NCI-H1105 (cell line): Measurements from ENCODE around the gene SNRPD2.
A peak's percentile ranks its signal among the peaks of the same experiment; 100 is the strongest.
"Not testable (repeated sequence)": the region's sequence is repeated elsewhere in the genome, so short reads cannot be mapped to it uniquely, and the experiment has no call there.

ENCODE experiments used
- DNase-seq: peaks from one replicate; lab custom pipeline; 2025; lab: John Stamatoyannopoulos, UW

The SNRPD2 gene

DNA sequence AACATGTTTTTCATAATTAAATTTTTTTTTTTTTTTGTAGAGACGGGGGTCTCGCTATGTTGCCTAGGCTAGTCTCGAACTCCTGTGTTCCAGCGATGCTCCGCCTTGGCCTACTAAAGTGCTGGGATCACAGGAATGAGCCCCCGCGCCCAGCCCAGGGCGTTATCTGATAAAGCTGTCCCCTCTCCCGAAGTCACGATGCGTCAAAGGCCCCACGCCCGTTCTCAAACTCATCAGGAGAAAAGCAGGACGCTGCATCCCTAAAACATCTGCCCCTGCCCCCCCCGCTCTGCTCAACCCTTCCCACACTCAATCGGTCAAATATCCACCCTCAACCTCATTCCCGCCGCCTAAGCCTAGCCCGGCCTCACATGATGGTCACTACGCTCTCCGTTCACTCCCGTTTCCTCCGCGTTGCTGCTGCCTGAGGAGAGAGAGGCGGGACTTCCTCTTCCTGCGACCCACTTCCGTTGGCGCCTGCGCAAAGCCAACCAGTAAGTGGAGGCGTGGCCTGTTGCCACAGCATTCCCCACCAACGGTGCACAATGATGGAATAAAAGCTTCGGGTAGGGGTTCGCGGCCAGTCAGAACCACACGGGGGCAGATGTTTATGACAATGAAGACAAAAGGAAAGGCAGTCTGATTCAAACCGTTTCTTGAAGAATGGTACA lies at the start of gene SNRPD2:
TSS of gene SNRPD2 (minus strand) at position 438 of the 671 bp plus-strand sequence. CDS start at position 373, 65 bp downstream.
- DNase-seq, result peak; percentile 94

DNA sequence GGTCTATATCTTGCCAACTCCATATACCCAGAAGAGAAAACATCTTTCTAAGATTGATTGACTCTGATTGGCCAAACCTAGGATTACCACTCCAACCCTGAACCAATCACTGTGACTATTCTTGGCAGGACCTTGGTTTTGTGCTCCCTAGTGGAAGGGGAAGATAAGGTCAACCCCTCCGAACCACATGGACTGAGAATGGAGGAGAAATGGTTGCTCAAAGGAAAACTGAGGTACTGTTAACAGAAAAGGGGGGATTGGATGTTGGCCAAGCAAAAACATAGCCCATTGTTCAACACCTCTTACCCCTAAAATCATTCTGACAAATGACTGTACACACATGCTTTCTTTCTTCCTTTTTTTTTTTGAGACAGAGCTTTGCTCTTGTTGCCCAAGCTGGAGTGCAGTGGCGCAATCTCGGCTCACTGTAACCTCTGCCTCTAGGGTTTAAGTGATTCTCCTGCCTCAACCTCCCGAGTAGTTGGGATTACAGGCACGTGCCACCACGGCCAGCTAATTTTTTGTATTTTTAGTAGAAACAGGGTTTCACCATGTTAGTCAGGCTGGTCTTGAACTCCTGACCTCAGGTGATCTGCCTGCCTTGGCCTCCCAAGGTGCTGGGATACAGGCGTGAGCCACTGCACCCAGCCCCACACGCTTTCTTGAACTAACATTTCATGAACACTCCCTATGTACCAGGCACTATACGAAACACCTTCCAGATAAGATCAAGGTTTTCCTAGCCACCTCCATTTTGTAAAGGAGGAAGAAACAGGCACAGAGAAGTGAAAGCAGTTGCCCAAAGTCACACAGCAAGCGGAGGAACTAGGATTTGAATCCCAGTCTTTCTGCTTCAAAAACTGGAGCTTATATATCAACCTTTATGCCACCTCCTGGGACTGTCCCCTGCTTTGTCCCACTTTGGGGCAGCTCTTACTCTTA lies 48.0 kb upstream of the SNRPD2 start:
- DNase-seq, result no peak

DNA sequence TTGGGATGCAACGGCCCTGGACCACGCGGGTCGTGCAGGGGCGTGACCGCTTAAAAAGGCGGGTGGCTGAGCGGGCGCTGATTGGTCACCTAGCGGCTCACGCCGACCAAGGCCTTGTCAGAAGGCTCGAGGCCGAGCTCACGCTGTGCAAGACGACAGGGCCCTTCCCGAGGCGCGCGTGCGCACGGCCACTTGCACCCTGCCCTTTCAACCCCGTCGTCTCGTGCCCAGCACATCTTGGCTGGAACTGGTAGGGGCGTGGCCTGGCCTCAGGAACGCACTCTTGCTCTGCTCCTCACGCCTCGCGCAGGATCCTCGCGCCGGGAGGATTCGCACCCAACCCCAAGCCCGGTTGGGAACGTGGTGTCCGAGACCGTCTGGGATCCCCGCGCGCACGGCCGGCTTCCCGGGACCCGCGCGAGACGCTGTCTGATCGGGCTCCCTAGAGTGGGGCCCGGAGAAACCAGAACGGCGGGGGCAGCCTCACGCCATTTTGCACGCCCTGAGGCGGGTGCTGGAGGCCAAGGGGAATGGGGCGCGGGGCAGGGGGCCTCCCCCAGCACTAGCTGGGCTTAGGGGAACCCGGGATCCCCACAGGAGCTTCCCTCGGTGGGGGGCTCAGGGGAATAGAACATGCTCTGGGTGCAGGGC lies 41.5 kb upstream of the SNRPD2 start, which contains the start of gene MEIOSIN:
TSS of gene MEIOSIN (plus strand) at position 280 of the 651 bp plus-strand sequence. CDS start 1,938 bp downstream, outside the sequence.
- DNase-seq, result no peak

DNA sequence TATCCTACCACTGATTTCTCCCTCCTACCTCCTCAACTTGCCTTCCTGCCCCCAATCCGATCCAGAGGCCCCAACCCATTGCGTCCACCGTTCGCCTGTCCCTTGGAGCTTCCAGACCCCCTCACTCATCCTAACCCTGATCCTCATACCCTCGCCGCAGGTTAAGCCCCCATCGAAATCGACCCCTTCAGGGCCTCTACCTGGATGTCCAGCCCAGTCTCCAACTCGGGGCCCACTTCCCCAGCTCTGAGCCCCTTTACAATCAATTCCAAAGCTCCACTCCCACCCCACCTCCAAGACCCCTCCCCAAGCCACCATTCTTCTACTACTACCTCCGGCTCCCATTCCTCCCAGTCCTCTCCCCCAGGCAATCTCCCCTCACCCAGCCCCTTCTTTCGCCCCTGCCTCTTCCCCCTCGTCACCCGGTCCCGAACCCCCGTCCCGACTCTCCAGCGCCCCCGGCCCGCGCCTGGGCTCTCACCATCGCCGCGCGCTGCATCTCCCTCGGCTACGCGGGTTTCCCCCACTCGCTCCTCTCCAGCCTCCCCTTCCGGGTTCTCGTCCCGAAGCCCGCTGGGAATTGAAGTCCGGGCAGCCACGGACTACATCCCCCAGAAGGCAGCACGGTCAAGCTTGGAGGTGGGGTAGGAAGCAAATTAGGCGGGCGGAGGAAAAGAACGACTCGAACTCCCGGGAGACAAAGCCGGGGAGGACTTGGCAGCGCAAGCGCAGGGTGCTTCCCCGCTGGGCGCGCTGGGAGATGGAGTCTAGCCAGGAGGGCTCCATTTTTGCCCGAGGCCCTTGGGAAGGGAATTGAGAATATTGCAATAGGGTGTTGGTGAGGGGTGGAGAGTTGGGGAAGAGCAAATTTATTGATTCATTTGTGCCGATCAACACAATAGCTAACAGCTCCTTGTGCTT lies 38.9 kb upstream of the SNRPD2 start, which contains the start of gene FBXO46:
TSS of gene FBXO46 (minus strand) at position 529 of the 921 bp plus-strand sequence. CDS start 17,401 bp downstream, outside the sequence.
- DNase-seq, result peak; percentile 99

DNA sequence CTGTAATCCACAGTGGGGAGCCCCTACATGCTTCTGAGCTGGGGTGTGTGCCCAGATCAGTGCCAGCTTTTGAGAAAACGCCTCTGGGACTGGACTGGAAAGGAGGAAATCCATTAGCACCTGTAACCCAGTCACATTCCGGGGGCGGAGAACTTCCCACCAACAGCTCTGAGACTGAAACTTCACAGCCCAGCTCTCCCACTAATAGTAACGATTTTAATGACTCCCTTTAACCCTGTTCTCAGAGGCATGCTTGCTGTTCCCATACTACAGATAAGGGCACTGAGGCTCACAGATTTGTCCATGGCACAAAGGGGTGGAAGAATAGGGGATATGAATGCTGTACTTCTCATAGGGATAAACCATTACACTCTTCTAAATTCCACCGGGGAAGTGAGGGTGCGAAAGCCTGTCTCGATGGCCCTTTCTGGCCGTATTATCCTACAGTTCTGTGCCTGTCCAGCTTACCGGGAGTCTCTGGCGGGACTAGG lies 38.1 kb upstream of the SNRPD2 start:
- no peak for DNase-seq

DNA sequence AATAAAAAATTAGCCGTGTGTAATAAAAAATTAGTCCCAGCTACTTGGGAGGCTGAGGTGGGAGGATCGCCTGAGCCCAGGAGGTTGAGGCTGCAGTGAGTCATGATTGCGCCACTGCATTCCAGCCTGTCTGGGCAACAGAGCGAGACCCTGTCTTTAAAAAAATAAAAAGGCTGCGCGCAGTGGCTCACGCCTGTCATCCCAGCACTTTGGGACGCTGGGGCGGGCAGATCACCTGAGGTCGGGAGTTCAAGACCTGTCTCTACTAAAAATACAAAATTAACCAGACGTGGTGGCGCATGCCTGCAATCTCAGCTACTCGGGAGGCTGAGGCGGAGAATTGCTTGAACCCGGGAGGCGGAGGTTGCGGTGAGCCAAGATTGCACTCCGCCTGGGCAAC lies 36.9 kb upstream of the SNRPD2 start:
- DNase-seq, result not testable (repeated sequence)

DNA sequence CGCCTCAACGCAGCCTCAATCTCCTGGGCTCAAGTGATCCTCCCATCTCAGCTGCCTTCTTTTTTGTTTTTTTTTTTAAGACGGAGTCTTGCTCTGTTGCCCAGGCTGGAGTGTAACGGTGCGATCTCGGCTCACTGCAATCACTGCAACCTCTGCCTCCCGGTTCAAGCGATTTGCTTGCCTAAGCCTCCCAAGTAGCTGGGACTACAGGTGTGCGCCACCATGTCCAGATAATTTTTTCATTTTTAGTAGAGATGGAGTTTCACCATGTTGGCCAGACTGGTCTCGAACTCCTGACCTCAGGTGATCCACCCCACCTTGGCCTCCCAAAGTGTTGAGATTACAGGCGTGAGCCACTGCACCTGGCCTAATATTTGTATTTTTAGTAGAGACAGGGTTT lies 28.3 kb upstream of the SNRPD2 start:
- not testable (repeated sequence) for DNase-seq

DNA sequence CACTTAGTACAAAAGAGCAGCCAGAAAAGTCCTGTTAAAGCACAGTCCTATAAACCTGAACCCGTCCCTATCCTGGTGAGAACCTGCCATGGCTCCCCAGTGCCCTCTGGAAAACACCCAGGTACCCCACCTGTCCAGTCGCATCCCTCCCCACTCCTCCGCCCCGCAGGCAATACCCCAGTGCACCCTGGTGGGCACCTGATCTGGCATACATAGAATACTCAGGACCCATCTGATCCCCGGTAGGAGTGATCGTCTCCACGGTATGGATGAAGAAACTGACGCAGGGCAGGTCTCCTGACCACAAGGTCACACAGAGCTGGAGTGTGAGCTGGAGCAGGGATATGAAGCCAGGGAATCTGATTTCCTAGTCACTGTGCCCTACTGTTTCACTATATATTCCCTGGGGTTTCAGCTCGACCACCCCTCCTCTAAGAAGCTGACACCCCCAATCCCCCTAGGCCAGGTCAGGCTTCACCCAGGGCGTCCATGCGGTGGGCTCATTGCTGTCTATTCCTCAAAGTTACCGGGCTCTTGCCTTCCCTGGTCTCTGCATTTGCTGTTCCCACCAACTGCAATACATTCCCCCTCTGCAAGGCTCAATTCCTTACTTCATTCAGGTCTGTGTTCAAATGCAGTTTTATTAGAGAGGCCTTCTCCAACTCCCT lies 26.4 kb upstream of the SNRPD2 start:
- DNase-seq, result no peak

DNA sequence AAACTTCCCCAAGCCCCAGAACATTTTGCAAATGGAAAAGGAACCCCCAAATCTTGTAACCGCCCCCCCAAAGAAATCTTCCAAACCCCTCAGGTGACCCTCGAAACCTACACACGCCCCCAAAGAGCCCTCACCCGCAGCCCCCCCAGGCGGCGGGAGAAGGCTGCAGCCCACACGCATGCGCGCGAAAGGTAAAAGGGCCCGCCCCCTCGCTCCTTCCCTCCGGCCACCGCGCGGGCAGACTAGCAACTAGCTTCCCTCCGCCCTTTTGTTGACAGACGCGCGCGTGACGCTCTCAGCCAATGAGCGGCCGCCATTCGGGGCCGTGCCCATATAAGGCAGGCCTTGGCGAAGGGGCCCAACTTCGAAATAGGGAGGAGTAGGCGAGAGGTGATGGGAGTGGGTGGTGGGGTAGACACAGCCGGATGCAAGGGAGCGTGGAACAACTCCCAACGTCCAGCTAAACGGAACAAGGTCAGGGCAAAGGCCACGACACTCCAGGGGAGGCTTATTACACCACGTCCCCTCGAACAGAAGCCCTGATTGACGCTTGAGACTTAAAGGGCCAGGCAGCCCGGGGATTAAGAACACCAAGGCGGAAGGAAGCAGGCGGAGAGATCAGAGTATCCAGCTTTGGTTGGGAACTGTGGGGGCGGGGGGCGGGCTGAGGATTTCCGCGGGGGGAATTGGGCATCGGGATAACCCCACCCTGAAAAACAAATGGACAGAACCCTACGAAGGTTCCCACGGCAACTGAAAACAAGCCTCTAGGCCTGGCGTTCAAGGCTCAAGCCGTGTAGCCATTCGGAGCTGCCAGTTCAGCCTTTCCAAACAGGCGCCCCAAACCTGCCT lies 25.6 kb upstream of the SNRPD2 start:
- peak; percentile 100 for DNase-seq

DNA sequence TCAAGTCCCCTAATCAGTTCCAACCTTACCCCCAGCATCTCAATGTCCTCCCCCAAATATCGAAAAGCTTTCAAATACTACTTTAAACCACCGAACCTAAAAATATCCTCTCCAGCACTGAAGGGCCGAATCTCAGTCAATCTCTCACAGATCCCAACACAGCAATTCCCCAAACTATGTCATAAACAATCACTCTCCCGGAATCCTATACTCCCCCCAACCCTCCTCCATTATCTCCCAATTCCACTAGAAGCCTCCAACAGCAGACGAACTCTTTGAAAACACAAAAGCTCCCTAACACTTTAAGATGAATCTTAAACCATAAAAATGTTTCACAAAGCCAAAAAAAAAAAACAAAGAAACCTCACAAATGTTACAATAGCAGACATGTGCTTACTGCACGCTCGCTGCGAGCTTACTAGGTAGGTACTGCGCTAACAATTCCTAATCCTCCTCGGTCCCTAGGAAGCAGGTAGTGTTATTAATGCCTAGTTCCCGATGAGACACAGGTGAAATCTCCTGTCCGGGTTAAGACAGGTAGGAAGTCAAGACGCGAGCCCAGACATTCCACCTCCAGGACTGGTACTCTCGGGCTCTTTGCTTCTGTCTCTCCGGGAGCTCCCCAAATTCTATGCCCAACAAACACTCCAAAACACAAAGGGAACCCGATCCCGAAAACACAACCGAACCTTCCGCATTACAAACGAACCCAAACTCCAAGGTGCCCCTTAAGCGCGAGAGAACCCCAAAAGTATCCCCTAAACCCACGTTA lies 24.8 kb upstream of the SNRPD2 start:
- peak; percentile 2 for DNase-seq

DNA sequence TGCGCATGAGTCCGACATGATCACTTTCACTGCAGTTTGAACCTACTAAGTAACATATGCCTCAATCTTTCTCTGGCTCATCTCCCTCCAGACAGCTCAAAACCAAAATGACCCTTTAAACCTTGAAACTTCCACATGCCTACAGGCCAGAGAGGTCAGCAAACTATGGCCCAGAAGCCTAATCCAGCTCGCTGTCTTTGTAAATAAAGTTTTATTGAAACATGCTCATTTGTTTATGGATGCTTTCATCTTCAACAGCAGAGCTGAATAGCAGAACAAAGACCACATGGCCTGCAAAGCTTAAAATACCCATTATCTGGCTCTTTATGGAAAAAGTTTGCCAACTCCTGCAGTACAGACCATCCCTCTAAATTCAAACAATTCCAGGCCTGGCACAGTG lies 23.4 kb upstream of the SNRPD2 start:
- DNase-seq, result no peak

DNA sequence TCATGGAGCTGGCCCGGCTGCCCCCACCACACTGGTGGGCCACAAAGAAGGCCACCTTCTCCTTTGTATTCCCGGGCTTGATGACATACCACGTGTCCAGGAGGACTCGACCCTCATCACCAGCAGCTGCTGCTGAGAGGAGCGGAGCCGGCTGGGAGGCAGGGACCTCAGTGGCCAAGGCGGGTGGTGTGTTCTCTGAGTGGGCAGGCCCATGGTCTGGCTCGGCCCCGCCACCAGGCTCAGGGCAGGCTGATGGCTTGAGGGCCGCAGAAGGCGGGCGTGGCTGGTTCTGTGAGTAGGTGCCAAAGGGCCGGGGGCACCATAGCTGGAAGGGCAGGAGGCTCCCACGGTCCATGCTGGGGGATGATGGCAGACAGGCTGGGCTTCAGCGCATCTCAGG lies 21.4 kb upstream of the SNRPD2 start:
- no peak for DNase-seq

DNA sequence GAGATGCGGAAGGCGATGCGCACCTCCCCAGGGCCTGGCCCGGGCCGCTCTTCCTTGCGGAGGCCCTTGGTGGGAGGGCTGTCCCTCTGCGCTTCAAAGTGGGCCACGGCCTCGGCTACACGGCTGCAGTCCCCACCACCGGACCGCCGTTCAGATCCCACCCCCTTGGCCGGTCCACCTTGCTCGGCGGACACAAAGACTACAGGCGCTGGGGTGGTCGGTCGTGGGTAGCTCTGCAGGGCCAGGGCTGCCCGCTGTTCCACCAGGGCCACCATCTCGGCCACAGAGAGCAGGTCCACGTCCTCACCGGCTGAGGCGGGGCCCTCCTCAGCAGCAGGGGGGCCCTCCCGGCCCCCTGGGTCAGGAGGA lies 20.9 kb upstream of the SNRPD2 start:
- no peak for DNase-seq

DNA sequence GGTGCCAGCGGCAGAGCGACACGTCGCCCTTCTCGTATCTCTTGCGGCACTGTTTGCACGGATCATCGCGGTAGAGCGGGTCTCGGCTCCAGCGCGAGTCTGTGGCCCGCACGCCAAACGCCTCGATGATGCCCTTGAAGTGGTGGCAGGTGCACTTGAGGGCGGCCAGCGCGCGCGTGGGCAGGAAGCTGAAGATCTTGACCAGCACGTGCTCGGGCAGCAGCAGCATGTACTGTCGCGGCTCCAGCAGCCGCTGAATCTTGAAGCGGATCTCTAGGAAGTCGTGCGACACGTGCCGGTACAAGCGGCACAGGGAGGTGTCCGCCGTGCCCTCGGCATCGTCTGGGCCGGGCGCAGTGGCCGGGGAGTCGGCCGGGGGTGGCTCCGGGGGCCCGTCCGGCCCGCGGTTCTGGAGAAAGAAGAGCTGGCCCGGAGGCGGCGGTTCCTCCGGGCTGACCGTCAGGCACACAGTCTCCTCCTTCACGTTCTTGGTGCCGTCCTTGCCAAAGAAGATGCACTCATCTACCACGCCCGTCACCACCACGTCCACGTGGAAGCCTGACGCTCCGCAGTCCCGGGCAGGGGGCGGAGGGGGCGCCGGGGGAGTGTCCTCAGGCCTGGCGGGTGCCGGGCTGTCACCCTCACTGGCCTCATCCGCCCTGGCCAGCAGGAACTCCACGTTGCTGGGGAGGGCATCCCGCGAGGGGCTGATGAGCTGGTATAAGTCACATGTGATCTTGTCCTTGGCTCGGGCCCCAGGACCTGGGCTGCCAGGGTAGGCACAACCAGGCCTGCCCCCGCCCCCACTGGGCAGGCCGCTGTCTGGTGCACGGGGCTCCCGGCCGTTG lies 20.3 kb upstream of the SNRPD2 start:
- no peak for DNase-seq

DNA sequence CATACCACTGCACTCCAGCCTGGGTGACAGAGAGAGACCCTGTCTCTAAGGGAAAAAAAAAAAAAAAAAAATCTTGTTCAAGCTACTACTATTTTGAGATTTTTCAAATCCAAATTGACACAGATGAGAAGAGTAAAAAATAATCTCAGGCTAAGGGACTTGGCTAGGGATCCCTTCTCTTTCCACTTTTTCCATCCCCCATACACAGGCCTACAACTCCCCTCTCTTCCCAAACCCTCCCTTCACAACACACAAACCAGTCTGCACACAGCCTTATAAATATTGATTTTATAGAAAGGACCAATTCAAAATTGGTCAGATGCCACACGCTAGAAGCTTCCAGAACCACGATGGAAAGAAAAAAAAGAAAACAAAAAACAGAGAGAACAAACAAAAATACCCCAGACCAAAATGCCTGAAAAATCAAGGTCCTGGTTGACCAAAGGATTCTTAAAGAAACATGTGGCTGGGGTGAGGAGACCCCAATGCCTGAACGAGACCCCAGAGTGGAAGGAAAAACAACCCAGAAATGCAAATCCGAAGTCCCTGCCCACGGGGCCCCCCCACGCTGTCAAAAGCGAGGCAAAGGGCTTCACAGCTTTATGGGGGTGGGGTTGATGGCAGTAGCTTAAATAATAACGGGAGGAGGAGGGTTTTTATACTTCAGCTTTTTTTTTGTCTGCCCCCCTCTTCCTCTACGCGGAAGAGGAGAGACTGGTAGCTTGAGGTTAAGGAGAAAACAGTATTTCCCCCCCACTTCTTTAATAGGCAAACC lies 18.8 kb upstream of the SNRPD2 start:
- no peak for DNase-seq

DNA sequence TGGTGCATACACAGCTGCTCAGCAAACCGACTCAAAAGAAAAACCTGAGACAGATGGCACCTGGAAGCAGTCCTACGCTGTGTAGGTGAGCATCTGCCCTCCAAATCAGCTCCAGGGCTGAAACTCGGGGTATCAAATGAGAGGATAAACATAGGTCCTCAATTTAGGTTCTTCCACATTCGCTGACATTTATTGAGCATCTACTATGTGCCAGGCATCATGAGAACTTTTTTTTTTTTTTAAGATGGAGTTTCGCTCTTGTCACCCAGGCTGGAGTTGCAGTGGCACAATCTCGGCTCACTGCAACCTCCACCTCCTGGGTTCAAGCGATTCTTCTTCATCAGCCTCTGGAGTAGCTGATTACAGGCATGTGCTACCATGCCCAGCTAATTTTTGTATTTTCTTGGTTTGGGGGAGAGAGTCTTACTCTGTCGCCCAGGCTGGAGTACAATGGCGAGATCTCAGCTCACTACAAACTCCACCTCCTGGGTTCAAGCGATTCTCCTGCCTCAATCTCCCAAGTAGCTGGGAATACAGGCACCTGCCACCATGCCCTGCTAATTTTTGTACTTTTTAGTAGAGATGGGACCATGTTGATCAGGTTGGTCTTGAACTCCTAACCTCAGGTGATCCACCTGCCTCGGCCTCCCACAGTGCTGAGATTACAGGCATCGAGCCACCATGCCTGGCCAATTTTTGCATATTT lies 14.1 kb upstream of the SNRPD2 start:
- no peak for DNase-seq
